Right lobe of liver (tissue), 6 donors: Measurements from ENCODE around the gene UBXN6. TPM values are rescaled to one million over a fixed set of nuclear protein-coding genes. Genes with fewer than 3 reads are reported as not detected.

Experiments used
- ATAC-seq, 4 donors: fragments of 200-7000 bp; cut with Tn5 transposase; one replicate each; pipeline ENCODE4 v1.9.1; 2020; ENCODE audit warnings: mild to moderate bottlenecking in 4 of 4, moderate library complexity in 4 of 4
- DNase-seq, 3 donors: peaks; one replicate each; pipeline ENCODE4 v3.0.0-alpha.2; 2020
- H3K27ac ChIP-seq, 3 donors: fragments of 200-600 bp; one replicate each; pipeline ENCODE4 v1.8.0; 2022
- H3K27me3 ChIP-seq, 2 donors: fragments of 200-600 bp; one replicate each; pipeline ENCODE4 v1.8.0; 2022
- H3K36me3 ChIP-seq, 4 donors: fragments of 200-600 bp; sonication (generic) in 1 of 4; one replicate each; pipeline versions ENCODE4 v1.5.1 to v1.8.0; 2017 to 2022; ENCODE audit warnings: control low read depth in 1 of 4
- H3K4me1 ChIP-seq, 4 donors: fragments of 200-600 bp; sonication (generic) in 1 of 4; one replicate each; pipeline versions ENCODE4 v1.5.1 to v1.8.0; 2017 to 2022; ENCODE audit warnings: control low read depth in 1 of 4
- H3K4me3 ChIP-seq, 3 donors: fragments of 200-600 bp; one replicate each; pipeline ENCODE4 v1.8.0; 2022
- H3K9me3 ChIP-seq, 4 donors: fragments of 200-600 bp; sonication (generic) in 1 of 4; one replicate each; pipeline versions ENCODE4 v1.5.1 to v1.8.0; 2017 to 2022; ENCODE audit warnings: control low read depth in 1 of 4
- POLR2A ChIP-seq: fragments of 450-650 bp; IDR thresholded peaks from one replicate; pipeline ENCODE4 v1.6.1; 2017; ENCODE audit warnings: antibody characterized with exemption, mild to moderate bottlenecking
- WGBS: methylation state at CpG from one replicate; pipeline ENCODE4 v1.1.6; 2018; ENCODE audit warnings: low coverage, low lambda C conversion rate; ENCODE audit not compliant: insufficient coverage; ENCODE audit errors: missing lambda C conversion rate; 5-methylcytosine and 5-hydroxymethylcytosine counted together
- intact Hi-C, 2 donors: fragments of 100-400 bp; cut with DNase I; formaldehyde crosslinking; loops; one replicate each; pipeline versions ENCODE4 v1.11.2 to v1.14.1; 2022
- total RNA-seq, 6 experiments: library from RNA; depleted of rRNA in 2 of 6; stranded (reverse); fragments of >200 nt in 2 of 6; fragmentation: NEBNext Ultra II Directional in 3 of 6; extraction: Animal tissue kit (Norgen Biotek cat#: 25700) in 3 of 6; gene quantifications; one replicate each; pipeline versions ENCODE4 v1.1.0 to v1.2.4, GENCODE V29; 2016 to 2023
- TF ChIP-seq, protein P1 (sequence below), 4 donors: fragments of 200-600 bp in 3 of 4; fragments of 450-650 bp in 1 of 4; IDR thresholded peaks; one replicate each; pipeline versions ENCODE4 v1.5.1 to v1.8.0; 2016 to 2022; ENCODE audit warnings: antibody characterized with exemption in 4 of 4, mild to moderate bottlenecking in 2 of 4
- donor health status: DM: no; HTN: yes; CAD: no.
- donor health status: DM: no; HTN: no; CAD: no.
- donor health status: DM: no; HTN: no; CAD: no.
- donor health status: DM: no; HTN: yes; CAD: no.
- donor health status: DM: no; HTN: yes; CAD: no.

UBXN6 gene
- total RNA-seq, 6 experiments from 2014 or later, result 47.2 to 79.1 (median 58.8) TPM

DNA sequence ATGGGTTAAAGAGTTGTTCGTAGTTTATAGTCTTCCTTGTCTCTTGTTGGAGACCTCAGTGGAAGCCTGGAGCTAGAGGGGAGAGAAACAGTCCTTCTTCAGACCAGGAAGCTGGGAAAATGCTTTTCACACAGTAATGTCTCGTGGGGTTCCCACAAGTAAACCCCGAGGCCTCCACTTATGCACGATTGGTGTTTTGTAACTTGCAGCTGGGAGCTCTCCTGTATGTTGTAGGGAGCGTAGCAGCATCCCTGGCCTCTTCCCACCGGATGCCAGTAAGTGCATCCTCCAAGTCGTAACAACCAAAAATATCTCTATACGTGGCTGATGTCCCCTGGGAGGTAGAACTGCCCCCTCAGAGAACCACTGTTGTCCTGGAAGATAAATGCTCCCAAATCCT is 51.6 kb downstream of the UBXN6 start:
- Histone ChIP-seq H3K27ac (no peak overlapping the region), H3K9me3 (no peaks in the 10 kb centered on the region), H3K27me3 (no peaks in the 10 kb centered on the region), H3K36me3 (no peaks in the 10 kb centered on the region), H3K4me1 (peaks cover 0 to 8% (median 0%) of the 10 kb centered on the region in 4 donors), H3K4me3 (no peak overlapping the region)
- no peak for DNase-seq
- intact Hi-C loops, result loop anchor here in 1 of 2 donors (10.0 kb wide), 1 partner anchor 49 kb away; the partner anchor contains the start of gene UBXN6
- 91% methylated on average over 1 of the region's 8 CpGs for WGBS
- TF ChIP-seq POLR2A, result no peak
- TF ChIP-seq, protein P1, sequence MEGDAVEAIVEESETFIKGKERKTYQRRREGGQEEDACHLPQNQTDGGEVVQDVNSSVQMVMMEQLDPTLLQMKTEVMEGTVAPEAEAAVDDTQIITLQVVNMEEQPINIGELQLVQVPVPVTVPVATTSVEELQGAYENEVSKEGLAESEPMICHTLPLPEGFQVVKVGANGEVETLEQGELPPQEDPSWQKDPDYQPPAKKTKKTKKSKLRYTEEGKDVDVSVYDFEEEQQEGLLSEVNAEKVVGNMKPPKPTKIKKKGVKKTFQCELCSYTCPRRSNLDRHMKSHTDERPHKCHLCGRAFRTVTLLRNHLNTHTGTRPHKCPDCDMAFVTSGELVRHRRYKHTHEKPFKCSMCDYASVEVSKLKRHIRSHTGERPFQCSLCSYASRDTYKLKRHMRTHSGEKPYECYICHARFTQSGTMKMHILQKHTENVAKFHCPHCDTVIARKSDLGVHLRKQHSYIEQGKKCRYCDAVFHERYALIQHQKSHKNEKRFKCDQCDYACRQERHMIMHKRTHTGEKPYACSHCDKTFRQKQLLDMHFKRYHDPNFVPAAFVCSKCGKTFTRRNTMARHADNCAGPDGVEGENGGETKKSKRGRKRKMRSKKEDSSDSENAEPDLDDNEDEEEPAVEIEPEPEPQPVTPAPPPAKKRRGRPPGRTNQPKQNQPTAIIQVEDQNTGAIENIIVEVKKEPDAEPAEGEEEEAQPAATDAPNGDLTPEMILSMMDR (IDR thresholded peaks at IDR 0.05), result no peak
- no peak for ATAC-seq

DNA sequence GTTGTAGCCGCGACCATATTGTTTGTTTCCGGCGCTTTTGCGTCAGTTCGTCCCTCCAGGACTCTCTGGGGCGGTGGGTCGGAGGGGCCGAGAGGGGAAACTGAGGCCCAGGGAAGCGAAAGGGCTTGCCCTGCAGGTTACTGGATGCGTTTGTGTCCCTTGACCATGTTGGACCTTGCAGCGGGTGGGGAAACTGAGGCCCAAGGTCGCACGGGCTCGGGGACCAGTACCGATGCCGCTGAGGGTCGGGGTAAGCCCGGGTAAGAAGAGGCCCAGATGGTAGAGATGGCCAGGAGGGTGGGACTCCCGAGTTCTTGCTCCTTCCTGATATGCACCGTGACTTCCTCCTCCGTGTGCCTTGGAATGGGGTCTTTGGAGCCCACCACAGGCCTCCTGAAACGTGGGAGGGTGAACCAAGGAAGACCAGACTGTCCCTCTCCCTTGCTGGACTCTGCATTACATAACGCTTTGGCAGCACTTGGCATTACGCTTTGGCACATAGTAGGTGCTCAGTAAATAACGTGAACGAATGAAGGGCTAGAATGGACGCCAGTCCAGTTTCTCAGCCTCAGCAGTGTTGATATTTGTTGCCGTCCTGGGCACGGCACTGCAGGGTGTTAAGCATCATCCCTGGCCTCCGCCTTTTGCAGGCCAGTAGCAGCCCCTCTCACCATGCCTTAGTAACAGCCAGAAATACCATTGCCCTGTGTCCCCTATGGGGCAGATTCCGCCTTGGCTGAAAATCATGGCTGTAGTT is 54.4 kb downstream of the UBXN6 start:
- H3K27me3 ChIP-seq, result no peaks in the 10 kb centered on the region
- no peaks in the 10 kb centered on the region for H3K36me3 ChIP-seq
- ATAC-seq, result no peak
- intact Hi-C loops, result loop anchor here in 1 of 2 donors (10.0 kb wide), 1 partner anchor 52 kb away; the partner anchor contains the start of gene UBXN6
- peaks cover 0 to 19% (median 5%) of the 10 kb centered on the region in 4 donors for H3K4me1 ChIP-seq
- peak in 1 of 3 donors; percentile 56 for DNase-seq
- TF ChIP-seq, protein P1 (IDR thresholded peaks at IDR 0.05), result no peak
- WGBS, result under 1% methylated on average over 15 of the region's 32 CpGs
- peak overlapping the region; percentile 75 to 84 (median 80) for H3K4me3 ChIP-seq
- peak overlapping the region in 1 of 3 donors; percentile 44 for H3K27ac ChIP-seq
- no peaks in the 10 kb centered on the region for H3K9me3 ChIP-seq

DNA sequence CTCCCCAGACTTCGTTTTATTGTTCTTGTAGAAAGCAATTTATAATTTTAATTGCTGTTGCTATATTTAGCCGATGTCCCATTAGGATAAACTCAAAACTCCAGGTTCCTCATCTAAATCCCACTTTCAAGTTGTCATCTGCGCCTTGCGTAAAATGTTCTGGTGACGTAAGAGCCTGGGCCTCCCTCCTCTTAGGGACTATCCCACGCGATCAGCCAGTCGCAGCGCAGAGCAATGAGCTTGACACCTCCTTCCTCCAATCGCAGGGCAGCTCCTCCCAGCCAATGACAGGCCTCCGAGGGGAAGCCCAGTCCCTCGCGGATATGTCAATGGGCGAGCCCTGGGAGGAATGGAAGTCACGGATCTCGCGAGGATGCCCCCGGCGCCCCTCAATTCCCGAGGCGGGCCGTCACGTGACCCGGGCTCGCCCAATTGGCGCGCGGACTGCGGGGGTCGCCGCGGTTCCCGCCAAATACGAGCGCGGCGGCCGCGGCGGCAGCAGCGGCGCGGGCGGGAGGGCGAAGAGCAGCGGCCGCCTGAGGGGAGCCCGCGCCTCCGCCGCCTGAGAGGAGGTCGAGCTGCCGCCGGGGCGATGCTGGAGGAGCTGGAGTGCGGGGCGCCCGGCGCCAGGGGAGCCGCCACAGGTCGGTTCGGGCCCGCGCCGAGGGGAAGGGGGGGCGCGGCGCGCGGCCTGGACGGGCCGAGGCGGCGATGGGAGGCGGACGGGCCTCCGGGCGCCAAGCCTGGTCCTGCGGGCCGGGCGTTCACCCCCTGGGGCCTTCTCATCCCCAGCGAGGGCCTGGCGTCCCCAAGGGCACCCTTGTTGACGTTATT is 55.2 kb downstream of the UBXN6 start, which contains the start of gene CHAF1A:
TSS of gene CHAF1A (plus strand) at position 470 of the 834 bp plus-strand sequence. CDS start at position 593, 123 bp downstream.
- Histone ChIP-seq H3K27ac (peak within 1 kb of the TSS; percentile 82 to 88 (median 85)), H3K27me3 (no peaks in the 10 kb centered on the region), H3K36me3 (no peaks in the 10 kb centered on the region), H3K4me3 (peak within 1 kb of the TSS; percentile 75 to 84 (median 80)), H3K9me3 (no peaks in the 10 kb centered on the region), H3K4me1 (peaks cover 0 to 27% (median 8%) of the 10 kb centered on the region in 4 donors)
- DNase-seq, result peak; percentile 99 to 100 (median 100)
- intact Hi-C loops, result loop anchor here in 1 of 2 donors (10.0 kb wide), 1 partner anchor 52 kb away; the partner anchor contains the start of gene UBXN6
- WGBS, result under 1% methylated on average over 13 of the region's 84 CpGs
- ATAC-seq, result peak; percentile 87 to 95 (median 90)
- TF ChIP-seq POLR2A, result peak; percentile 37
- TF ChIP-seq, protein P1 (IDR thresholded peaks at IDR 0.05), result no peak

DNA sequence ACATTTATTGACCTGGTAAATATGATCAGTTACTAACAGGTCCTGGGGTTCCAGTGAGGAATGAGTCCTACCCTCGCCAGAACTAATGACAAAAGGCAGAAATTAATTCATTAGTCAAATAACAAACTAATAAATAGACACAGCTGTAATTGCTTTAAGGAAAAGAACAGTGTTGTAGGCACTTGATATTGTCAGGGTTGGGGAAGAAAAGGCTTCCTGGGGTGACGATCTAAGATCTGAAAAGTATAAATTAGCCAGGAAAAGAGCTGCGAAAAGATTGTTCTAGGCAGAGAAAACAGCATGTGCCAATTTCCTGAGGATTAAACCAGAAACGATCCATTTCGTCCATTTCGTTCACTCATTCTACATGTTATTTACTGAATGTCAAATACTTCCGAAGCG is 55.8 kb downstream of the UBXN6 start:
- ATAC-seq (no peak), DNase-seq (no peak)
- intact Hi-C loops, result loop anchor here in 1 of 2 donors (10.0 kb wide), 1 partner anchor 53 kb away; the partner anchor contains the start of gene UBXN6
- Histone ChIP-seq H3K36me3 (no peaks in the 10 kb centered on the region), H3K9me3 (no peaks in the 10 kb centered on the region), H3K4me3 (peak overlapping the region; percentile 30 to 84 (median 75)), H3K27ac (peak overlapping the region; percentile 82 to 88 (median 85)), H3K4me1 (peaks cover 0 to 33% (median 12%) of the 10 kb centered on the region in 4 donors), H3K27me3 (no peaks in the 10 kb centered on the region)
- 1% methylated on average over 8 of the region's 8 CpGs for WGBS
- no peak for TF ChIP-seq POLR2A
- TF ChIP-seq, protein P1 (IDR thresholded peaks at IDR 0.05), result no peak
